GM12878 (cell line): ENCODE data around the gene PALLD. TPM values are rescaled to one million over a fixed set of nuclear protein-coding genes. Genes with fewer than 3 reads are reported as not detected.

Experiments used
- ATAC-seq: fragments of 200-7000 bp; cut with Tn5 transposase; 3 replicates; pipeline ENCODE4 v1.9.1; 2020; ENCODE audit warnings: mild to moderate bottlenecking, moderate library complexity
- BruUV-seq: library from RNA; stranded (reverse); fragments of 400-500 nt; replicated peaks from 2 replicates; lab custom pipeline; 2021; lab: Mats Ljungman, UMichigan
- CTCF ChIA-PET: fragments of 300-600 bp; sonication (Branson Sonifier 250); formaldehyde crosslinking; extraction: SDS; loops from one replicate; lab custom pipeline; 2021; ENCODE audit warnings: inconsistent platforms; lab: Yijun Ruan, JAX
- POLR2A ChIA-PET: fragments of 350-600 bp; formaldehyde crosslinking; extraction: SDS; loops from one replicate; lab custom pipeline; 2021; ENCODE audit warnings: inconsistent platforms; lab: Charles Lee
- RAD21 ChIA-PET: fragments of 300-600 bp; sonication (Branson Sonifier 250); formaldehyde crosslinking; loops from one replicate; lab custom pipeline; 2023; ENCODE audit warnings: antibody characterized with exemption; ENCODE audit not compliant: unreplicated experiment; lab: Charles Lee
- SMC1A ChIA-PET: fragments of 300-600 bp; sonication (Branson Sonifier 250); formaldehyde crosslinking; loops from one replicate; lab custom pipeline; 2023; ENCODE audit not compliant: unreplicated experiment, uncharacterized antibody; lab: Charles Lee
- DNase-seq: peaks from one replicate; pipeline ENCODE4 v3.0.0-alpha.2; 2011; ENCODE audit warnings: low read depth, low spot score
- FAIRE-seq: peaks from 3 replicates; lab custom pipeline; 2011; peaks lifted over from hg19 to GRCh38; lab: Jason Lieb, UNC
- H2AFZ ChIP-seq: 2 replicates; pipeline ENCODE4 v1.6.0; 2011; ENCODE audit warnings: low read depth, low read length, control low read depth; ENCODE audit not compliant: control insufficient read depth
- H3K27ac ChIP-seq: 2 replicates; pipeline ENCODE4 v1.5.1; 2011; ENCODE audit warnings: control low read depth; ENCODE audit not compliant: control insufficient read depth, insufficient read depth
- H3K27me3 ChIP-seq, 2 experiments: replicated peaks in 1 of 2; 2 replicates each; pipeline versions ENCODE4 v1.6.0 to v1.6.1; 2011; ENCODE audit warnings: low read length in 1 of 2; ENCODE audit not compliant: control insufficient read depth in 2 of 2, insufficient read depth in 2 of 2
- H3K36me3 ChIP-seq, 2 experiments: 2 replicates each; pipeline ENCODE4 v1.5.1; 2011; ENCODE audit warnings: low read length in 1 of 2; ENCODE audit not compliant: control insufficient read depth in 2 of 2, insufficient read depth in 2 of 2
- H3K4me1 ChIP-seq: 2 replicates; pipeline ENCODE4 v1.6.1; 2011; ENCODE audit warnings: mild to moderate bottlenecking, low read length, moderate library complexity, mixed read lengths; ENCODE audit not compliant: control insufficient read depth, insufficient read depth
- H3K4me2 ChIP-seq: 2 replicates; pipeline ENCODE4 v1.6.0; 2011; ENCODE audit warnings: control low read depth; ENCODE audit not compliant: control insufficient read depth, insufficient read depth
- H3K4me3 ChIP-seq: fragments of 200-600 bp; sonication (generic); 2 replicates; pipeline ENCODE4 v1.5.1; 2016
- H3K79me2 ChIP-seq: 2 replicates; pipeline ENCODE4 v1.6.0; 2011; ENCODE audit warnings: low read length; ENCODE audit not compliant: control insufficient read depth, insufficient read depth
- H3K9ac ChIP-seq: 2 replicates; pipeline ENCODE4 v1.8.0; 2011; ENCODE audit warnings: low read length, control low read depth, mixed read lengths; ENCODE audit not compliant: control insufficient read depth, insufficient read depth
- H3K9me3 ChIP-seq: replicated peaks from 3 replicates; pipeline ENCODE4 v1.5.1; 2011; ENCODE audit warnings: mild to moderate bottlenecking, low read length; ENCODE audit not compliant: control insufficient read depth, insufficient read depth
- H4K20me1 ChIP-seq: 2 replicates; pipeline ENCODE4 v1.6.0; 2011; ENCODE audit not compliant: control insufficient read depth, insufficient read depth
- ELK1 ChIP-seq: IDR thresholded peaks from 2 replicates; pipeline ENCODE4 v1.6.1; 2012; ENCODE audit warnings: low read depth, low read length, improper control_type of control experiment
- JUNB ChIP-seq: IDR thresholded peaks from 2 replicates; pipeline ENCODE4 v1.6.1; 2016; ENCODE audit warnings: antibody characterized with exemption, mild to moderate bottlenecking
- NR2C1 ChIP-seq: fragments of 450-650 bp; IDR thresholded peaks from 2 replicates; pipeline ENCODE4 v1.6.1; 2017; ENCODE audit warnings: antibody characterized with exemption, mild to moderate bottlenecking, moderate library complexity
- PRDM15 ChIP-seq: fragments of 450-650 bp; formaldehyde crosslinking; IDR thresholded peaks from 2 replicates; pipeline ENCODE4 v1.4.0; 2020; ENCODE audit warnings: mild to moderate bottlenecking, moderate library complexity
- RBBP5 ChIP-seq: fragments of 200-600 bp; sonication (generic); conservative IDR thresholded peaks from 2 replicates; pipeline ENCODE4 v1.6.1; 2016
- RELB ChIP-seq: fragments of 450-650 bp; IDR thresholded peaks from 2 replicates; pipeline ENCODE4 v1.6.1; 2017; ENCODE audit warnings: low read depth, mild to moderate bottlenecking, moderate library complexity
- ZBTB33 ChIP-seq: fragments of 450-650 bp; IDR thresholded peaks from 2 replicates; pipeline ENCODE4 v1.6.1; 2017; ENCODE audit warnings: mild to moderate bottlenecking
- ZBTB40 ChIP-seq: fragments of 450-650 bp; IDR thresholded peaks from 2 replicates; pipeline ENCODE4 v1.6.1; 2016; ENCODE audit warnings: mild to moderate bottlenecking, moderate library complexity, borderline replicate concordance
- ZSCAN29 ChIP-seq: fragments of 450-650 bp; IDR thresholded peaks from 2 replicates; pipeline ENCODE4 v1.6.1; 2017; ENCODE audit warnings: mild to moderate bottlenecking, moderate library complexity
- WGBS: methylation state at CpG from one replicate; pipeline ENCODE4 v1.1.6; 2016; ENCODE audit warnings: low lambda C conversion rate; ENCODE audit not compliant: insufficient replicate concordance, insufficient coverage; ENCODE audit errors: missing lambda C conversion rate; 5-methylcytosine and 5-hydroxymethylcytosine counted together
- in situ Hi-C: fragments of 300-500 bp; cut with MboI; formaldehyde crosslinking; loops from 9 replicates; pipeline ENCODE4 v1.14.3; 2018; ENCODE audit warnings: mixed read lengths
- intact Hi-C: fragments of 100-400 bp; cut with micrococcal nuclease; formaldehyde crosslinking; loops from one replicate; pipeline ENCODE4 v1.14.2; 2022; ENCODE audit not compliant: unreplicated experiment
- polyA plus RNA-seq, 11 experiments: library from polyadenylated mRNA; depleted of rRNA in 4 of 11; unstranded in 6 of 11; stranded (reverse) in 5 of 11; fragments of >200 nt; fragmentation: Nextera tagmentation in 4 of 11; fragmentation: Illumina TruSeq in 1 of 11; extraction: Ambion mirVana in 4 of 11; extraction: Trizol in 1 of 11; gene quantifications; 1 replicate in 1 of 11; 2 replicates in 10 of 11; pipeline versions ENCODE4 v1.2.1 to v1.2.3, GENCODE V29; 2011 to 2016; ENCODE audit warnings: inconsistent platforms in 2 of 11, missing spikeins in 2 of 11, low read depth in 1 of 11
- total RNA-seq, 4 experiments: library from RNA; depleted of rRNA in 3 of 4; stranded (reverse); fragments of >200 nt in 3 of 4; fragmentation: Illumina TruSeq in 1 of 4; extraction: Trizol in 1 of 4; gene quantifications; 2 replicates each; pipeline versions ENCODE4 v1.2.1 to v1.2.3, GENCODE V29; 2013 to 2021

The PALLD gene
- total and polyA plus RNA-seq, 10 of the 15 experiments (the other 5 are each of a cell fraction or from before 2014, with no cell fraction given): 1.0 to 7.7 (median 1.7) TPM

- TF ChIP-seq ZBTB40 (no peak), RELB (no peak)
Measured at GRCh38 chr4:168504526-168504925, 7.7 kb downstream of the PALLD start (continued).

- Histone ChIP-seq H3K27me3 (no peaks in the 10 kb centered on the region; a peak in 2 of 4 replicates), H3K27ac (no peak overlapping the region), H3K4me3 (no peak overlapping the region), H3K4me1 (no peaks in the 10 kb centered on the region), H3K36me3 (no peaks in the 10 kb centered on the region), H3K9me3 (no peaks in the 10 kb centered on the region), H2AFZ (no peak overlapping the region), H4K20me1 (no peaks in the 10 kb centered on the region), H3K79me2 (no peaks in the 10 kb centered on the region), H3K9ac (no peak overlapping the region), H3K4me2 (no peak overlapping the region)
- DNase-seq (no peak), FAIRE-seq (no peak), ATAC-seq (no peak)
- BruUV-seq: no TSS peak
- RAD21 ChIA-PET: no interaction called here
- in situ Hi-C loops: no loop called here
- 0% methylated on average over 1 of the region's 1 CpG for WGBS
- POLR2A ChIA-PET: no interaction called here
- SMC1A ChIA-PET: no interaction called here
- intact Hi-C loops: no loop called here
- CTCF ChIA-PET: interaction anchor here (1.2 to 1.3 kb wide), 2 partner anchors 31 to 414 kb away, joined by 3 to 4 read pairs; no protein-coding TSS in a partner anchor
- TF ChIP-seq ZSCAN29 (no peak), RBBP5 (no peak), NR2C1 (no peak), ELK1 (no peak), ZBTB33 (no peak), JUNB (no peak), PRDM15 (CRISPR knock-in tag) (no peak)
Measured at GRCh38 chr4:168506014-168506413, 9.2 kb downstream of the PALLD start.
